Thoracic aorta (tissue), 2 donors: ENCODE results near the gene PAQR6. TPM values are rescaled to one million over a fixed set of nuclear protein-coding genes. Genes with fewer than 3 reads are reported as not detected.
A peak's percentile ranks its signal among the peaks of the same experiment; 100 is the strongest.

Source experiments
- ATAC-seq: fragments of 150-250 bp; one replicate; pipeline ENCODE4 v1.8.0; 2017; ENCODE audit warnings: low read depth; ENCODE audit not compliant: insufficient number of reproducible peaks, low FRiP score
- DNase-seq: peaks from one replicate; pipeline ENCODE4 v3.0.0-alpha.2; 2020; ENCODE audit warnings: low spot score
- H3K27ac ChIP-seq, 2 donors: fragments of 200-600 bp; sonication (generic); 1 replicate in 1 of 2; 2 replicates in 1 of 2; pipeline ENCODE4 v1.5.1; 2016; ENCODE audit warnings: mild to moderate bottlenecking in 2 of 2, moderate library complexity in 2 of 2
- H3K27me3 ChIP-seq: fragments of 200-600 bp; sonication (generic); replicated peaks from 2 replicates; pipeline ENCODE4 v1.6.0; 2016; ENCODE audit warnings: mild to moderate bottlenecking; ENCODE audit not compliant: insufficient read depth
- H3K36me3 ChIP-seq: fragments of 200-600 bp; sonication (generic); one replicate; pipeline ENCODE4 v1.5.1; 2016
- H3K4me1 ChIP-seq, 2 donors: fragments of 200-600 bp; sonication (generic); 1 replicate in 1 of 2; 2 replicates in 1 of 2; pipeline versions ENCODE4 v1.5.1 to v1.6.0; 2016; ENCODE audit warnings: low read depth in 2 of 2, mild to moderate bottlenecking in 1 of 2; ENCODE audit not compliant: control insufficient read depth in 1 of 2
- H3K4me3 ChIP-seq: fragments of 200-600 bp; sonication (generic); 2 replicates; pipeline ENCODE4 v1.5.1; 2016; ENCODE audit warnings: mild to moderate bottlenecking
- H3K9me3 ChIP-seq: fragments of 200-600 bp; sonication (generic); 2 replicates; pipeline ENCODE4 v1.5.1; 2016
- CTCF ChIP-seq: fragments of 200-600 bp; sonication (generic); IDR thresholded peaks from one replicate; pipeline ENCODE4 v1.5.1; 2019; ENCODE audit warnings: antibody characterized with exemption
- total RNA-seq, 2 donors: library from RNA; depleted of rRNA; stranded (reverse); fragments of >200 nt; gene quantifications; one replicate each; pipeline versions ENCODE4 v1.1.0 to v1.2.3, GENCODE V29; 2016

The PAQR6 gene
- total RNA-seq, 2 donors from 2014 or later, result 0.27 to 2.5 TPM

- no peak for TF ChIP-seq CTCF
- Histone ChIP-seq H3K4me1 (peaks cover 21 to 31% of the 10 kb centered on the region in 2 donors), H3K27me3 (no peaks in the 10 kb centered on the region), H3K4me3 (peak overlapping the region; percentile 81), H3K36me3 (peaks cover 16% of the 10 kb centered on the region), H3K27ac (peak overlapping the region; percentile 78 to 89), H3K9me3 (no peaks in the 10 kb centered on the region)
- no peak for ATAC-seq
- no peak for DNase-seq
These were observed 34.3 kb downstream of the PAQR6 start for GRCh38 chr1:156213644-156213966.

GRCh38 chr1:156212833-156213643 is 34.8 kb downstream of the PAQR6 start, which contains the start of gene PMF1:
Gene PMF1, plus strand, starts transcription at chr1:156213007. Its CDS starts 9 bp downstream, at chr1:156213016.
- Histone ChIP-seq H3K4me3 (peak within 1 kb of the TSS; percentile 81), H3K27me3 (no peaks in the 10 kb centered on the region), H3K4me1 (peaks cover 16 to 26% of the 10 kb centered on the region in 2 donors), H3K36me3 (peaks cover 21% of the 10 kb centered on the region), H3K27ac (peak within 1 kb of the TSS; percentile 78 to 89), H3K9me3 (no peaks in the 10 kb centered on the region)
- ATAC-seq (peak; percentile 95), DNase-seq (peak; percentile 89)
- TF ChIP-seq CTCF, result no peak

GRCh38 chr1:156212130-156212529 is 35.7 kb downstream of the PAQR6 start:
- Histone ChIP-seq H3K36me3 (peaks cover 29% of the 10 kb centered on the region), H3K9me3 (no peaks in the 10 kb centered on the region), H3K4me1 (peaks cover 8 to 17% of the 10 kb centered on the region in 2 donors), H3K4me3 (peak overlapping the region; percentile 81), H3K27me3 (no peaks in the 10 kb centered on the region), H3K27ac (peak overlapping the region; percentile 78 to 89)
- ATAC-seq, result no peak
- no peak for DNase-seq
- no peak for TF ChIP-seq CTCF

GRCh38 chr1:156211243-156211642 is 36.6 kb downstream of the PAQR6 start:
- ATAC-seq, result no peak
- Histone ChIP-seq H3K4me3 (no peak overlapping the region), H3K27me3 (no peaks in the 10 kb centered on the region), H3K9me3 (no peaks in the 10 kb centered on the region), H3K4me1 (peaks cover 8 to 15% of the 10 kb centered on the region in 2 donors), H3K36me3 (peaks cover 36% of the 10 kb centered on the region), H3K27ac (no peak overlapping the region)
- DNase-seq, result no peak
- TF ChIP-seq CTCF, result no peak

- Histone ChIP-seq H3K27ac (no peak overlapping the region), H3K27me3 (no peaks in the 10 kb centered on the region), H3K36me3 (peaks cover 30% of the 10 kb centered on the region), H3K4me3 (no peak overlapping the region), H3K4me1 (peaks cover 6 to 19% of the 10 kb centered on the region in 2 donors), H3K9me3 (no peaks in the 10 kb centered on the region)
- TF ChIP-seq CTCF, result no peak
- DNase-seq (no peak), ATAC-seq (no peak)
These were observed 43.2 kb downstream of the PAQR6 start for GRCh38 chr1:156204686-156205085.
